SK-N-SH (cell line): Measurements from ENCODE around the gene MICALL1. TPM values are rescaled to one million over a fixed set of nuclear protein-coding genes. Genes with fewer than 3 reads are reported as not detected.

Experiments
- CTCF ChIA-PET: fragments of 300-600, 350-600 bp; formaldehyde crosslinking; extraction: SDS; loops from one replicate; lab custom pipeline; 2021; lab: Yijun Ruan, JAX
- POLR2A ChIA-PET: fragments of 350-600 bp; sonication (Branson Sonifier 250); formaldehyde crosslinking; extraction: SDS; loops from one replicate; lab custom pipeline; 2020; ENCODE audit warnings: antibody characterized with exemption, inconsistent platforms; lab: Yijun Ruan, JAX
- DNase-seq: peaks from one replicate; pipeline ENCODE4 v3.0.0; 2012
- H2AFZ ChIP-seq: fragments of 200-600 bp; sonication (generic); 2 replicates; pipeline ENCODE4 v1.8.1; 2016; ENCODE audit warnings: antibody characterized with exemption, mild to moderate bottlenecking, low read depth
- H3F3A ChIP-seq: fragments of 200-600 bp; sonication (generic); replicated peaks from 2 replicates; pipeline ENCODE3; 2016; ENCODE audit warnings: antibody characterized with exemption, mild to moderate bottlenecking; ENCODE audit not compliant: insufficient read depth
- H3K27ac ChIP-seq, 2 experiments: fragments of 200-500 bp in 1 of 2; fragments of 200-600 bp in 1 of 2; sonication (Bioruptor generic) in 1 of 2; sonication (generic), shearing (Covaris generic) in 1 of 2; 2 replicates each; pipeline versions ENCODE4 v1.5.1 to v1.6.1; 2014 to 2016; ENCODE audit warnings: low read depth in 2 of 2, inconsistent platforms in 1 of 2, low read length in 1 of 2, mild to moderate bottlenecking in 1 of 2, mixed read lengths in 1 of 2
- H3K27me3 ChIP-seq: fragments of 200-600 bp; sonication (generic), shearing (Covaris generic); 2 replicates; pipeline ENCODE4 v1.6.1; 2016; ENCODE audit warnings: mixed run types; ENCODE audit not compliant: insufficient read depth
- H3K36me3 ChIP-seq, 2 experiments: fragments of 200-500 bp in 1 of 2; fragments of 200-600 bp in 1 of 2; sonication (Bioruptor generic) in 1 of 2; sonication (generic) in 1 of 2; replicated peaks in 1 of 2; 2 replicates each; pipeline versions ENCODE3 to v1.5.1; 2014 to 2016; ENCODE audit warnings: low read length in 1 of 2, mild to moderate bottlenecking in 1 of 2; ENCODE audit not compliant: insufficient read depth in 2 of 2, control insufficient read depth in 1 of 2
- H3K4me1 ChIP-seq, 2 experiments: fragments of 200-500 bp in 1 of 2; fragments of 200-600 bp in 1 of 2; sonication (Bioruptor generic) in 1 of 2; sonication (generic), shearing (Covaris generic) in 1 of 2; 2 replicates each; pipeline versions ENCODE4 v1.5.1 to v1.6.1; 2014 to 2016; ENCODE audit warnings: low read depth in 1 of 2, low read length in 1 of 2, mixed run types in 1 of 2; ENCODE audit not compliant: insufficient read depth in 2 of 2, control insufficient read depth in 1 of 2
- H3K4me2 ChIP-seq: fragments of 200-600 bp; sonication (generic), shearing (Covaris generic); 2 replicates; pipeline ENCODE4 v1.6.1; 2017; ENCODE audit warnings: mixed run types
- H3K4me3 ChIP-seq, 2 experiments: fragments of 200-500 bp in 1 of 2; fragments of 200-600 bp in 1 of 2; sonication (Bioruptor generic) in 1 of 2; sonication (generic), shearing (Covaris generic) in 1 of 2; 2 replicates each; pipeline versions ENCODE4 v1.5.1 to v1.8.1; 2014 to 2016; ENCODE audit warnings: low read depth in 2 of 2, inconsistent platforms in 1 of 2, low read length in 1 of 2, mild to moderate bottlenecking in 1 of 2, mixed read lengths in 1 of 2, moderate library complexity in 1 of 2
- H3K79me2 ChIP-seq: fragments of 200-600 bp; sonication (generic); 2 replicates; pipeline ENCODE4 v1.8.1; 2017; ENCODE audit warnings: mild to moderate bottlenecking; ENCODE audit not compliant: insufficient read depth
- H3K9ac ChIP-seq: fragments of 200-600 bp; sonication (generic); 2 replicates; pipeline ENCODE4 v1.6.1; 2017; ENCODE audit warnings: mixed run types
- H3K9me2 ChIP-seq: fragments of 200-600 bp; sonication (generic); 2 replicates; pipeline ENCODE4 v1.6.1; 2017; ENCODE audit warnings: mixed run types
- H3K9me3 ChIP-seq: fragments of 200-600 bp; sonication (generic); 2 replicates; pipeline ENCODE4 v1.6.1; 2017; ENCODE audit warnings: mixed run types, mild to moderate bottlenecking, moderate library complexity
- H4K20me1 ChIP-seq: fragments of 200-600 bp; sonication (generic); 2 replicates; pipeline ENCODE4 v1.6.1; 2017; ENCODE audit warnings: mild to moderate bottlenecking, mixed run types; ENCODE audit not compliant: insufficient read depth
- ELF1 ChIP-seq: IDR thresholded peaks from 2 replicates; pipeline ENCODE4 v1.4.0; 2012
- EP300 ChIP-seq, 2 experiments: IDR thresholded peaks; 2 replicates each; pipeline versions ENCODE4 v1.4.0 to v1.6.1; 2012; ENCODE audit warnings: borderline replicate concordance in 1 of 2, low read depth in 1 of 2, low read length in 1 of 2
- FOSL2 ChIP-seq: IDR thresholded peaks from 2 replicates; pipeline ENCODE4 v1.4.0; 2012; ENCODE audit warnings: low read depth, mild to moderate bottlenecking, moderate library complexity, borderline replicate concordance
- FOXM1 ChIP-seq: IDR thresholded peaks from 2 replicates; pipeline ENCODE4 v1.4.0; 2012; ENCODE audit warnings: low read depth, mild to moderate bottlenecking
- GABPA ChIP-seq: IDR thresholded peaks from 2 replicates; pipeline ENCODE4 v1.4.0; 2012; ENCODE audit warnings: low read depth, mild to moderate bottlenecking
- GATA2 ChIP-seq: sonication (generic); formaldehyde crosslinking; IDR thresholded peaks from 2 replicates; pipeline ENCODE4 v1.5.0; 2020; ENCODE audit warnings: mild to moderate bottlenecking, missing genetic modification reagents
- IRF3 ChIP-seq: fragments of 150-350 bp; IDR thresholded peaks from 2 replicates; pipeline ENCODE4 v1.6.1; 2016; ENCODE audit warnings: mild to moderate bottlenecking, low read depth, low read length
- JUND ChIP-seq: IDR thresholded peaks from 2 replicates; pipeline ENCODE4 v1.4.0; 2012
- MAX ChIP-seq: IDR thresholded peaks from 2 replicates; pipeline ENCODE4 v1.4.0; 2012; ENCODE audit warnings: low read depth
- MEF2A ChIP-seq: IDR thresholded peaks from 2 replicates; pipeline ENCODE4 v1.4.0; 2012; ENCODE audit warnings: low read depth, borderline replicate concordance
- MXI1 ChIP-seq: IDR thresholded peaks from 2 replicates; pipeline ENCODE4 v1.6.1; 2012; ENCODE audit warnings: mild to moderate bottlenecking, low read depth, low read length, improper control_type of control experiment
- NFIC ChIP-seq: IDR thresholded peaks from 2 replicates; pipeline ENCODE4 v1.4.0; 2012; ENCODE audit warnings: borderline replicate concordance
- NRF1 ChIP-seq: IDR thresholded peaks from 2 replicates; pipeline ENCODE4 v1.6.1; 2012; ENCODE audit warnings: low read depth, mild to moderate bottlenecking, low read length
- POLR2AphosphoS5 ChIP-seq: IDR thresholded peaks from 2 replicates; pipeline ENCODE4 v1.6.1; 2012; ENCODE audit warnings: low read depth, low read length
- RCOR1 ChIP-seq: fragments of 150-350 bp; IDR thresholded peaks from 2 replicates; pipeline ENCODE4 v1.6.1; 2017; ENCODE audit warnings: antibody characterized with exemption, low read length
- REST ChIP-seq: IDR thresholded peaks from 2 replicates; pipeline ENCODE4 v1.6.1; 2012; ENCODE audit warnings: mild to moderate bottlenecking, low read depth, low read length, moderate library complexity
- RFX5 ChIP-seq: IDR thresholded peaks from 2 replicates; pipeline ENCODE4 v1.6.1; 2012; ENCODE audit warnings: mild to moderate bottlenecking, improper control_type of control experiment, low read length
- RXRA ChIP-seq: IDR thresholded peaks from 2 replicates; pipeline ENCODE4 v1.4.0; 2012; ENCODE audit warnings: low read depth, mild to moderate bottlenecking, borderline replicate concordance
- SIN3A ChIP-seq: IDR thresholded peaks from 2 replicates; pipeline ENCODE4 v1.6.1; 2012; ENCODE audit warnings: low read depth, mild to moderate bottlenecking, low read length, moderate library complexity, borderline replicate concordance
- SMC3 ChIP-seq: IDR thresholded peaks from 2 replicates; pipeline ENCODE4 v1.6.1; 2012; ENCODE audit warnings: low read depth, low read length, improper control_type of control experiment
- TAF1 ChIP-seq: IDR thresholded peaks from 2 replicates; pipeline ENCODE4 v1.6.1; 2012; ENCODE audit warnings: low read depth, mild to moderate bottlenecking, low read length, moderate library complexity, borderline replicate concordance
- TCF12 ChIP-seq: IDR thresholded peaks from 2 replicates; pipeline ENCODE4 v1.4.0; 2012
- TEAD4 ChIP-seq: IDR thresholded peaks from 2 replicates; pipeline ENCODE4 v1.4.0; 2012; ENCODE audit warnings: mild to moderate bottlenecking, borderline replicate concordance; ENCODE audit not compliant: insufficient read depth
- USF1 ChIP-seq: IDR thresholded peaks from 2 replicates; pipeline ENCODE4 v1.4.0; 2012; ENCODE audit warnings: low read depth, borderline replicate concordance
- USF2 ChIP-seq: fragments of 150-350 bp; IDR thresholded peaks from 2 replicates; pipeline ENCODE4 v1.6.1; 2017; ENCODE audit warnings: antibody characterized with exemption, low read length, low read depth, borderline replicate concordance
- YY1 ChIP-seq: IDR thresholded peaks from 2 replicates; pipeline ENCODE4 v1.4.0; 2012; ENCODE audit warnings: low read depth, mild to moderate bottlenecking
- WGBS: methylation state at CpG from one replicate; pipeline ENCODE4 v1.1.6; 2017; ENCODE audit warnings: low lambda C conversion rate; 5-methylcytosine and 5-hydroxymethylcytosine counted together
- polyA plus RNA-seq, 3 experiments: library from polyadenylated mRNA; depleted of rRNA; stranded (reverse); fragments of >200 nt; gene quantifications; 2 replicates each; pipeline ENCODE4 v1.2.3, GENCODE V29; 2012

MICALL1 gene
- polyA plus RNA-seq, 1 of the 3 experiments (the other 2 are of a cell fraction) = 12.9 TPM

GRCh38 chr22:37953437-37954179, 47.5 kb downstream of the MICALL1 start, which contains the start of the genes C22orf23 and POLR2F:
TSS of gene C22orf23 (minus strand) at chr22:37953601. CDS start at chr22:37953149, 452 bp downstream.
TSS of gene POLR2F (plus strand) at chr22:37953699. CDS start at chr22:37953788, 89 bp downstream.
- peak; percentile 90 for DNase-seq
- Histone ChIP-seq H4K20me1 (no peaks in the 10 kb centered on the region), H3K4me3 (peak within 1 kb of the TSS; percentile 75 to 80), H3K9ac (peak within 1 kb of the TSS; percentile 77), H3K4me2 (peak within 1 kb of the TSS; percentile 81), H3F3A (no peaks in the 10 kb centered on the region), H3K79me2 (peaks cover 29% of the 10 kb centered on the region), H3K9me2 (no peaks in the 10 kb centered on the region), H3K4me1 (peaks cover 0 to 8% of the 10 kb centered on the region in 2 experiments; a peak in 2 of 4 replicates), H3K36me3 (peaks cover 0 to 11% of the 10 kb centered on the region in 2 experiments), H2AFZ (peak within 1 kb of the TSS; percentile 82; the same call in 1 of the 2 replicates), H3K9me3 (no peaks in the 10 kb centered on the region), H3K27me3 (no peaks in the 10 kb centered on the region), H3K27ac (peak within 1 kb of the TSS in 1 of 2 experiments; percentile 45; a peak in 1 of 4 replicates)
- ChIA-PET POLR2A (no interaction called here), CTCF (interaction anchor here (1.6 kb wide), 1 partner anchor 13 kb away, joined by 5 read pairs; no protein-coding TSS in a partner anchor)
- 0% methylated on average over 8 of the region's 52 CpGs for WGBS
- TF ChIP-seq MAX (no peak; the same call in 1 of the 2 replicates), YY1 (no peak), POLR2AphosphoS5 (peak; percentile 41; the same call in 1 of the 2 replicates), TCF12 (no peak), MEF2A (no peak), GABPA (peak; percentile 75), JUND (no peak), IRF3 (no peak), NRF1 (peak; percentile 72), SIN3A (0 out of 2 replicates have a peak, but pooled peaks have one; percentile 44), RXRA (no peak), FOSL2 (no peak), SMC3 (no peak), FOXM1 (no peak), NFIC (no peak), REST (no peak), RFX5 (no peak), EP300 (IDR thresholded peaks at IDR 0.05; ENCODE audit: borderline replicate concordance in 1 of 2, low read depth in 1 of 2, low read length in 1 of 2) (no peak), MXI1 (peak; percentile 43), RCOR1 (no peak), USF2 (no peak), TEAD4 (no peak), ELF1 (no peak), GATA2 (CRISPR knock-in tag) (no peak), TAF1 (no peak), USF1 (no peak)
